ENCODE measurements around the gene KIF26B. TPM values are rescaled to one million over a fixed set of nuclear protein-coding genes. Genes with fewer than 3 reads are reported as not detected.

KIF26B gene
- total RNA-seq, 1 experiment from 2014 or later = 1.2 TPM

DNA sequence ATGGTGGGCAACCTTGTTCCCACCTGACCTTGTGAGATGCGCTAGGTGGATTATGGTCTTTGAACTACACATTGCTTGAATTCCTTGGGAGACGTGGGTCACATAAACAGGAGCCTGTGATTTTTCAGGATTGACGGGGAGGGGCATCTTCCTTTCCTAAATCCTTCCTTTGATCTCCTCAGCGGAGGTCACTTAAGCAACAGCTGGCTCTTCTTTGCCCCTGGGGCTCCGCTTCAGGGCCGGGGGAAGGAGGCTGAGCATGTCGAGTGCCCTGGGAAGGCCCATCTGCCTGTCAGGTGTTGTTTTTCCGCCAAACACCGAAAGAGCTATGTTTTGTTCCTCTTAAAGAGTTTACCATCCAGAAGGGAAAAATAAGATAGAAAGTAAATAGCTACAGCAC lies 40.6 kb downstream of the KIF26B start (continued):
- TF ChIP-seq, protein P1, sequence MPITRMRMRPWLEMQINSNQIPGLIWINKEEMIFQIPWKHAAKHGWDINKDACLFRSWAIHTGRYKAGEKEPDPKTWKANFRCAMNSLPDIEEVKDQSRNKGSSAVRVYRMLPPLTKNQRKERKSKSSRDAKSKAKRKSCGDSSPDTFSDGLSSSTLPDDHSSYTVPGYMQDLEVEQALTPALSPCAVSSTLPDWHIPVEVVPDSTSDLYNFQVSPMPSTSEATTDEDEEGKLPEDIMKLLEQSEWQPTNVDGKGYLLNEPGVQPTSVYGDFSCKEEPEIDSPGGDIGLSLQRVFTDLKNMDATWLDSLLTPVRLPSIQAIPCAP (CRISPR knock-in tag; IDR thresholded peaks at IDR 0.05) = no peak
- no peak for TF ChIP-seq NR1H2 (CRISPR knock-in tag; IDR thresholded peaks at IDR 0.05)
- TF ChIP-seq, protein P2, sequence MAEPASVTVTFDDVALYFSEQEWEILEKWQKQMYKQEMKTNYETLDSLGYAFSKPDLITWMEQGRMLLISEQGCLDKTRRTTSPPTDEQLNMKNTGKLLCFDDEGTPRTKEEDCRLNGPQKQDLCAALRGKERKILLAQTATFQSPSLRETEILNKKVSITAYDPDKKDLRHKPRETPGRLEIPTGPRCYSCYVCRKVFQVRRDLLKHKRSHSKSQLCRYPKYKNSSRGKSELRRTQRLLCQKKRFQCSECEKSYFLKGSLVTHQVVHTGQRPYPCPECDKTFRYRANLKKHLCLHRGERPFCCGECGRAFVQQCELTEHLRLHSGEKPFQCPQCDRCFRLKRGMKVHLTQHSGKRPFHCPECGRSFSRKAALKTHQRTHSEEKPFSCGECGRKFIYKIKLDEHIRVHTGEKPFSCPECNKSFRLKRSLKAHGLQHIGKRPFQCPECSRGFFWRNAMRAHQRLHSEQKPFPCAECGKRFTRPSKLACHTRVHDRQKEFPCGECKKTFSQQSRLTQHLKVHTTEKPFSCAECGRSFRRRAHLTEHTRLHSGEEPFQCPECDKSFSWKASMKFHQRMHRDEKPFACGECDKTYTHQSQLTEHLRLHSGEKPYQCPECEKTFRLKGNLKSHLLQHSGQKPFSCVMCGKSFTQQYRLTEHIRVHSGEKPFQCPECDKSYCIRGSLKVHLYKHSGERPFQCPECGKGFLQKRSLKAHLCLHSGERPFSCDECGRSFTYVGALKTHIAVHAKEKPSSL (CRISPR knock-in tag; conservative IDR thresholded peaks at IDR 0.05) = no peak
- no peak for TF ChIP-seq JUN (CRISPR knock-in tag; IDR thresholded peaks at IDR 0.05)
- no peak for TF ChIP-seq CBFB (CRISPR knock-in tag; IDR thresholded peaks at IDR 0.05; ENCODE audit: low read depth)
- TF ChIP-seq TCF7 (CRISPR knock-in tag; IDR thresholded peaks at IDR 0.05; ENCODE audit: low read depth) = no peak

DNA sequence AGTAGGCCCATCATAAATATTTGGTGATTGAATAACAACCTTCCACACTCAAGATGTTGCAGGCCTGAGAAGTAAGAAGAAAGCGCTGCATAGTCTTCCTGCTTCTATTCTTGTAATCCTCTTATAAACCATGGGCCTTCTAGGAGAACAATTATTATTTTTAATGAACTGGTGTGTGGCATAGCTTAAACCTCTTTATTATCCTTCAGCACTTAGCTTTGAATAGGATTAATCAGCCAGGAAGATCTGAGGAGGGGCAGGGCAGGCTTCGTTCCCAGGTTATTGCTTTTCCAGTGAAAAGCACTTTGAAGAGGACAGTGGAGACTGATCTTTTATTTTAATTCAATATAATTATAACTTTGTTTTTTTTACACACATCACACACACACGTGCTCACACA lies 42.3 kb downstream of the KIF26B start:
- ChIA-PET POLR2A (no interaction called here), CTCF (interaction anchor here (1.1 kb wide), 1 partner anchor 42 kb away, joined by 3 read pairs; no protein-coding TSS in a partner anchor)
- TF ChIP-seq FOXP1 (CRISPR knock-in tag; IDR thresholded peaks at IDR 0.05; ENCODE audit: borderline replicate concordance) = no peak
- TF ChIP-seq, protein P3, sequence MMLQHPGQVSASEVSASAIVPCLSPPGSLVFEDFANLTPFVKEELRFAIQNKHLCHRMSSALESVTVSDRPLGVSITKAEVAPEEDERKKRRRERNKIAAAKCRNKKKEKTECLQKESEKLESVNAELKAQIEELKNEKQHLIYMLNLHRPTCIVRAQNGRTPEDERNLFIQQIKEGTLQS (CRISPR knock-in tag; conservative IDR thresholded peaks at IDR 0.05) = no peak
- TF ChIP-seq FOXJ3 (CRISPR knock-in tag; IDR thresholded peaks at IDR 0.05; ENCODE audit: borderline replicate concordance) = no peak
- TF ChIP-seq ZBTB21 (CRISPR knock-in tag; IDR thresholded peaks at IDR 0.05; ENCODE audit: borderline replicate concordance) = no peak
- TF ChIP-seq CBFB (CRISPR knock-in tag; IDR thresholded peaks at IDR 0.05; ENCODE audit: low read depth) = no peak
- no peak for TF ChIP-seq MXD4 (CRISPR knock-in tag; IDR thresholded peaks at IDR 0.05; ENCODE audit: borderline replicate concordance)
- TF ChIP-seq TCF7 (CRISPR knock-in tag; IDR thresholded peaks at IDR 0.05; ENCODE audit: low read depth) = no peak
- TF ChIP-seq FOXK1 (CRISPR knock-in tag; IDR thresholded peaks at IDR 0.05) = no peak
- TF ChIP-seq, protein P4, sequence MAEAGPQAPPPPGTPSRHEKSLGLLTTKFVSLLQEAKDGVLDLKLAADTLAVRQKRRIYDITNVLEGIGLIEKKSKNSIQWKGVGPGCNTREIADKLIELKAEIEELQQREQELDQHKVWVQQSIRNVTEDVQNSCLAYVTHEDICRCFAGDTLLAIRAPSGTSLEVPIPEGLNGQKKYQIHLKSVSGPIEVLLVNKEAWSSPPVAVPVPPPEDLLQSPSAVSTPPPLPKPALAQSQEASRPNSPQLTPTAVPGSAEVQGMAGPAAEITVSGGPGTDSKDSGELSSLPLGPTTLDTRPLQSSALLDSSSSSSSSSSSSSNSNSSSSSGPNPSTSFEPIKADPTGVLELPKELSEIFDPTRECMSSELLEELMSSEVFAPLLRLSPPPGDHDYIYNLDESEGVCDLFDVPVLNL (CRISPR knock-in tag; IDR thresholded peaks at IDR 0.05; ENCODE audit: borderline replicate concordance, low read depth) = no peak
- TF ChIP-seq ZNF317 (CRISPR knock-in tag; IDR thresholded peaks at IDR 0.05; ENCODE audit: borderline replicate concordance, low read depth) = no peak
- Mint-ChIP-seq H3K36me3 (no peaks in the 10 kb centered on the region), H3K4me3 (no peak overlapping the region), H3K4me1 (peaks cover 47% of the 10 kb centered on the region), H3K27ac (no peak overlapping the region), H3K9me3 (no peaks in the 10 kb centered on the region), H3K27me3 (ENCODE audit: low read depth) (peaks cover 8% of the 10 kb centered on the region)
- ATAC-seq = no peak
- DNase-seq (ENCODE audit: low spot score) = no peak

DNA sequence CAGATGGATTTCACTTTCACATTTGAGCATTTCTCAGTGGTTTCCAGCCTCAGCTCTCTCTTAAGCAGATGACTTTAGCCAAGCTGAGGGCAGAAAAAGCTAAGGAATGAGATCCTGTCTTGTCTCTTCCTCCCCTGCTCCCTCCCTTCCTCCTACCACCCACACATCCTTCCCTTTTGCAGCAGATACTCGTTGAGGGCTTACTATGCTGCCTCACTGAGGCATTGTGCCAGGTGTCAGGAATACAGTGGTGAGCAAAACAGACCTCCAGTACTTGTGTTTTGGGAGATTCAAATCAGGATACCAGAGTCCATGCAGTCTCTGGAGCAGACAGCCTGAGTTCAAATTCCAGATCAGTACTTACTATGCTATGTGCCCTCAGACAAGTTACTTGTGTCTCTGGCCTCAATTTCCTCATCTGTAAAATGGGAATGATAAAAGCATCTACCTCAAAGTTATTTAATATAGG lies 43.2 kb downstream of the KIF26B start:
- TF ChIP-seq NR3C1 (CRISPR knock-in tag; conservative IDR thresholded peaks at IDR 0.05; ENCODE audit: low read depth) (no peak), TEAD4 (CRISPR knock-in tag; IDR thresholded peaks at IDR 0.05) (no peak), JAZF1 (CRISPR knock-in tag; IDR thresholded peaks at IDR 0.05) (no peak)
- TF ChIP-seq, protein P5, sequence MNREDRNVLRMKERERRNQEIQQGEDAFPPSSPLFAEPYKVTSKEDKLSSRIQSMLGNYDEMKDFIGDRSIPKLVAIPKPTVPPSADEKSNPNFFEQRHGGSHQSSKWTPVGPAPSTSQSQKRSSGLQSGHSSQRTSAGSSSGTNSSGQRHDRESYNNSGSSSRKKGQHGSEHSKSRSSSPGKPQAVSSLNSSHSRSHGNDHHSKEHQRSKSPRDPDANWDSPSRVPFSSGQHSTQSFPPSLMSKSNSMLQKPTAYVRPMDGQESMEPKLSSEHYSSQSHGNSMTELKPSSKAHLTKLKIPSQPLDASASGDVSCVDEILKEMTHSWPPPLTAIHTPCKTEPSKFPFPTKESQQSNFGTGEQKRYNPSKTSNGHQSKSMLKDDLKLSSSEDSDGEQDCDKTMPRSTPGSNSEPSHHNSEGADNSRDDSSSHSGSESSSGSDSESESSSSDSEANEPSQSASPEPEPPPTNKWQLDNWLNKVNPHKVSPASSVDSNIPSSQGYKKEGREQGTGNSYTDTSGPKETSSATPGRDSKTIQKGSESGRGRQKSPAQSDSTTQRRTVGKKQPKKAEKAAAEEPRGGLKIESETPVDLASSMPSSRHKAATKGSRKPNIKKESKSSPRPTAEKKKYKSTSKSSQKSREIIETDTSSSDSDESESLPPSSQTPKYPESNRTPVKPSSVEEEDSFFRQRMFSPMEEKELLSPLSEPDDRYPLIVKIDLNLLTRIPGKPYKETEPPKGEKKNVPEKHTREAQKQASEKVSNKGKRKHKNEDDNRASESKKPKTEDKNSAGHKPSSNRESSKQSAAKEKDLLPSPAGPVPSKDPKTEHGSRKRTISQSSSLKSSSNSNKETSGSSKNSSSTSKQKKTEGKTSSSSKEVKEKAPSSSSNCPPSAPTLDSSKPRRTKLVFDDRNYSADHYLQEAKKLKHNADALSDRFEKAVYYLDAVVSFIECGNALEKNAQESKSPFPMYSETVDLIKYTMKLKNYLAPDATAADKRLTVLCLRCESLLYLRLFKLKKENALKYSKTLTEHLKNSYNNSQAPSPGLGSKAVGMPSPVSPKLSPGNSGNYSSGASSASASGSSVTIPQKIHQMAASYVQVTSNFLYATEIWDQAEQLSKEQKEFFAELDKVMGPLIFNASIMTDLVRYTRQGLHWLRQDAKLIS (CRISPR knock-in tag; IDR thresholded peaks at IDR 0.05; ENCODE audit: borderline replicate concordance) = no peak
- TF ChIP-seq, protein P6, sequence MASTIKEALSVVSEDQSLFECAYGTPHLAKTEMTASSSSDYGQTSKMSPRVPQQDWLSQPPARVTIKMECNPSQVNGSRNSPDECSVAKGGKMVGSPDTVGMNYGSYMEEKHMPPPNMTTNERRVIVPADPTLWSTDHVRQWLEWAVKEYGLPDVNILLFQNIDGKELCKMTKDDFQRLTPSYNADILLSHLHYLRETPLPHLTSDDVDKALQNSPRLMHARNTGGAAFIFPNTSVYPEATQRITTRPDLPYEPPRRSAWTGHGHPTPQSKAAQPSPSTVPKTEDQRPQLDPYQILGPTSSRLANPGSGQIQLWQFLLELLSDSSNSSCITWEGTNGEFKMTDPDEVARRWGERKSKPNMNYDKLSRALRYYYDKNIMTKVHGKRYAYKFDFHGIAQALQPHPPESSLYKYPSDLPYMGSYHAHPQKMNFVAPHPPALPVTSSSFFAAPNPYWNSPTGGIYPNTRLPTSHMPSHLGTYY (CRISPR knock-in tag; IDR thresholded peaks at IDR 0.05) = no peak
- Mint-ChIP-seq H3K4me1 (peaks cover 49% of the 10 kb centered on the region), H3K36me3 (no peaks in the 10 kb centered on the region), H3K27me3 (ENCODE audit: low read depth) (peaks cover 8% of the 10 kb centered on the region), H3K27ac (no peak overlapping the region), H3K4me3 (no peak overlapping the region), H3K9me3 (no peaks in the 10 kb centered on the region)
- ChIA-PET POLR2A (no interaction called here), CTCF (no interaction called here)
- ATAC-seq (no peak), DNase-seq (ENCODE audit: low spot score) (no peak)
